Cortex of kidney (tissue), 1 donor: Measurements from ENCODE around the gene YPEL1.
"Not testable (repeated sequence)": the region's sequence is repeated elsewhere in the genome, so short reads cannot be mapped to it uniquely, and the experiment has no call there.

ENCODE experiments used
- DNase-seq: peaks from one replicate; lab custom pipeline; 2025; lab: John Stamatoyannopoulos, UW

Gene YPEL1

GRCh38 chr22:21753374-21754111 lies 17.9 kb upstream of the YPEL1 start:
- DNase-seq, result no peak

- no peak for DNase-seq
Observed at GRCh38 chr22:21752276-21752675, 16.7 kb upstream of the YPEL1 start.

GRCh38 chr22:21745948-21746347 lies 10.4 kb upstream of the YPEL1 start:
- no peak for DNase-seq

- not testable (repeated sequence) for DNase-seq
Observed at GRCh38 chr22:21744917-21745316, 9.3 kb upstream of the YPEL1 start.

GRCh38 chr22:21741790-21742189 lies 6.2 kb upstream of the YPEL1 start:
- DNase-seq, result no peak

DNA sequence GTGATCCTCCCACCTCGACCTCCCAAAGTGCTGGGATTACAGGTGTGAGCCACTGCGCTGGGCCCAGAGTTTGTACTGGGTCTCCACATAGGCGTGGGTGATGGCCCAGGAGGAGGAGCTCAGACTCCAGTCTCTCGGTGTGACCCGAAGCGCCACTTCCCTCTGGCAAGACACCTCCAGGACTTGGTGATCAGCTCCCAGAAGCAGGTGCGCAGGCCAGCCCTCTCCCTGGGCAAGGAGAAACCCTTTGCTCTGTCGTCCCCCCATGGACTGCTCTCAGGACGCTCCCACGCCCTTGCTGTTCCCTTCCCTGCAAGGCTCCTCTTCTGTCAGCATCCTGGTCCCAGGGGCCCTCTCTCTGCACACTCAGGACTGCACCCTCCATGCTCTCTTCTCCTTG lies 5.5 kb upstream of the YPEL1 start:
- no peak for DNase-seq

DNA sequence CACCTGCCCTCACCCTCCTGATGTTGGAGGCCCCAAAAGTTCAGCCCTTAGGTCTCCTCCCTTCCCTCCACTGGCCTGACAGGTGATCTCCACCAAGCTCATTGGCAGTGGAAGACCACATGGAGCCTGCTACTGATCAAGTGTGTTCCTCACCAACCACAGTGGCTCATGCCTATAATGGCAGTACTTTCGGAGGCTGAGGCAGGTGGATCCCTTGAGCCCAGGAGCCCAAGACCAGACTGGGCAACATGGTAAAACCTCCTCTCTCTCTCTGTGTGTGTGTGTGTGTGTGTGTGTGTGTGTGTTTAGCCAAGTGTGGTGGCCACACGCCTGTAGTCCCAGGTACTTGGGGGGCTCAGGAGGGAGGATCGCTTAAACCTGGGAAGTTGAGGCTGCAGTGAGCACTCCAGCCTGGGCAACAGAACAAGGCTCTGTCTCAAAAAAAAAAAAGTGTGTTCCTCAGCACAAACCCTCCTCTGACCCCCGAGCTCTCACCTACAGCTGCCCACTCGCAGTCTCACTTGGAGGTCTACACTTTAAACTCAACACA lies 4.3 kb upstream of the YPEL1 start:
- DNase-seq, result no peak

- DNase-seq, result no peak
Observed at GRCh38 chr22:21738966-21739365, 3.4 kb upstream of the YPEL1 start.

GRCh38 chr22:21738081-21738480 lies 2.5 kb upstream of the YPEL1 start:
- DNase-seq, result no peak

GRCh38 chr22:21736948-21737347 lies 1.4 kb upstream of the YPEL1 start:
- no peak for DNase-seq

DNA sequence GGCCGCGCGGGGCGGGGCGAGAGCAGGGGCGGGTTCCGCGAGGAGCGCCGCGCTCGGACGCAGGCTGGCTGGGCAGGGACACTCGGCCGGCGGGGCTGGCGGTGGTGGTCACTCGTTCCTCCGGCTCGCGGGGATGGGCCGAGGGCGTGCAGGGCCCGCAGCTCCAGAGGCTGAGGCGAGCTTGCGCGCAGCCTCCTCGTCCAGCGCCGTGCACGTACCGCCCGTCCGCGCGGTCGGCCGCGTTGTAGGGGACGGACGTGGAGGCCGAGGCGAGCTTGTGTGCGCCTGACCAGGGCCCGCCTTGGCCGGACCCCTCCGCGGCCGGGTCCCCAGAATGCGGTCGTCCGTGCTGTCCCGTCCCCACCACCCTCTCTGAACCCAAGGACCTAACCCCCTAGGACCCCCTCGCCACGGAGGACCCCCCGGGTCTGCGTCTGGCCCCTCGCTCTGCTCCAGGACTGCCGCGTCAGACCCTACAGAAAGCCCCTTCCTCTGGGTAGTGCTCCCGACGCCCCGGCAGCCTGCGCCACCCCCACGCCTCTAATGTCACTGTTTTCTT lies 569 bp upstream of the YPEL1 start:
- no peak for DNase-seq

DNA sequence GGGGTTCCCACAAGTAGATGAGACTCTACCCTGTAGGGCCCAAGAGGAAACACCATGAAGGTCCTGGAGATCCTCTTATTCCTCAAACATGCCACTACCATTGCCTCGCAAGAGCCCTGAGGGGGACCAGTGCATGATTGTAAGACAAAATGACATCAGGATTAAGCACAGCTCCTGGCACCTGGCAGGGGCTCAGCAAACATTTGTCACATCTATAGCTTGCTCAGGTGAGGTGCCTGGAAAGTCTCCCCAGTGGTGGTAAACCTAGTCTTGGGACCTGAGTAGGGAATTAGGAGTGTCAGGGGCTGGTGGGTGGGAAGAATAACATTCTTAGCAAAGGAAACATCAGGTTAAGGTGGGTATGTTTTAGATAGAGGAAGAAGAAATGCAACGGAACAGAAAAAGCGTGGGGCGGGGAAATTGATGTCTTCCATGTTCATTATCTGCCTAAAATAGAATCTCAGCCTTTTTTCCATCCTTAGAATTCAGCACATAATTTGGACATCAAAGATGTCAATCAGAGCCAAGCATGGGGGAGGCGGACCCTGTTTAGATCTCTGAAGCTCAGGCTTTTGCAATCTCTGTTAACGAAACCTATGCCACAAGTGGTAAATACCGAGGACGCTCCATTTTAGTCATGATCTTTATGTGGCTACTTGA lies 924 bp downstream of the YPEL1 start:
- no peak for DNase-seq

GRCh38 chr22:21731503-21731902 lies 4.1 kb downstream of the YPEL1 start:
- no peak for DNase-seq

- no peak for DNase-seq
Observed at GRCh38 chr22:21730535-21731308, 4.9 kb downstream of the YPEL1 start.

DNA sequence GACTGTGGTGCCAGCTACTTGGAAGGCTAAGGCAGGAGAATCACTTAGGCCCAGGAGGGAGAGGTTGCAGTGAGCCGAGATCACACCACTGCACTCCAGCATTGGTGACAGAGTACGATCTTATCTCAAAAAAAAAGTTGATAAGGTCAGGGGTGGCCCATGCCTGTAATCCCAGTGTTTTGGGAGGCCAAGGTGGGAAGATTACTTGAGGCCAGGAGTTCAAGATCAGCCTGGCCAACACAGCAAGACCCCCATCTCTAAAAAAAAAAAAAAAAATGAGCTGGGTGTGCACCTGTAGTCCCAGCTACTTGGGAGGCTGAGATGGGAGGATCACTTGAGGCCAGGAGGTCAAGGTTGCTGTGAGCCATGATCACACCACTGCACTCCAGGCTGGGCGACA lies 6.4 kb downstream of the YPEL1 start:
- DNase-seq, result not testable (repeated sequence)

- DNase-seq, result no peak
Observed at GRCh38 chr22:21728270-21728669, 7.3 kb downstream of the YPEL1 start.

DNA sequence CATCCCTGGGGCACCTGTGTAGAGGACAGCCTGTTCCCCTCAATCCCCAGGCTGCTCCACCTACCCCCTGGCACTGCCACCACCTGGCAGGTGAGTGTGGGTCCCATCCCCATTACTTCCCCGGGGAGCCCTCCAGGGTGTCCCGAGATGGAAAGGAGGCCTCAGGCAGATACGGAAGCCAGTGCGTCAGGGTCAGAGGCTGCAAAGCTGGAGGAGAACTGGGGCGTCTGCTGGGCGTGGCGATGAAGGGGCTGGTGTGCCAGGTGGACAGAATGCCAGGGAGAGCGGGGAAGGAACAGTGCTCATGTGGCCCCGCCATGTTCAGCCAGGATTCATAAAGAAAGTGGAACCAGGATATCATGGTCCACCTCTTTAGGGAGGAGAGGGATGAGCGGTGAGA lies 7.8 kb downstream of the YPEL1 start:
- no peak for DNase-seq

GRCh38 chr22:21727159-21727558 lies 8.4 kb downstream of the YPEL1 start:
- DNase-seq, result no peak

DNA sequence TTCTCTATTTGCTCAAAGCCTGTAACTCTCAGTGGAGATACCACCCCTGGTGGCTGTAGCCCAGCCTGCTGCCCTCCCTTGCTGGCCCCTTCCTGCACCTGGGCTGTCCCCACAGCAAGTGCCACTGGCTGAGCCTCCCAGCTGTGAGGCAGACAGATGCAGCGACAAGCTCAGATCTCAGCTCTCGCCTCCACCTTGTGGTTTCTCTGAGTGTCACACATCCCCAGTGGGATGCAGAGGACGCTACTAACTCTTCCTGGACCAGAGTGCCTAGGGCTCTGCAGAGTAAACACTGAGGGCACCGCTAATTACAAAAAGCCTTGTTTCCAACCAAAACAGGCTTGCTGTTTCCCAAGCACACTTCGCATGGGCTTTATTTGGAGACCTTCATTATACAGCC lies 8.9 kb downstream of the YPEL1 start:
- no peak for DNase-seq

GRCh38 chr22:21725956-21726649 lies 9.5 kb downstream of the YPEL1 start:
- DNase-seq, result no peak

DNA sequence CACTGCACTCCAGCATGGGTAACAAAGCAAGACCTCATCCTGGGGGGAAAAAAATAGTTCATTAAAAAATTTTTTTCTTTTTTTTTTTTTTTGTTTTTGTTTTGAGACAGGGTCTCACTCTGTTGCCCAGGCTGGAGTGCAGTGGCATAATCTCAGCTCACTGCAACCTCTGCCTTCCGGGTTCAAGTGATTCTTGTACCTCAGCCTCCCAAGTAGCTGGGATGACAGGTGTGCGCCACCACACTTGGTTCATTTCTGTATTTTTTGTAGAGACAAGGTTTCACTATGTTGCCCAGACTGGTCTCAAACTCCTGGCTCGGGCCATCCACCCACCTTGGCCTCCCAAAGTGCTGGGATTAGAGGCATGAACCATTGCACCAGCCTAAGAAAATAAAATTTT lies 11.1 kb downstream of the YPEL1 start:
- DNase-seq, result not testable (repeated sequence)
